Measurements from ENCODE around the gene FBN3.

The FBN3 gene

DNA sequence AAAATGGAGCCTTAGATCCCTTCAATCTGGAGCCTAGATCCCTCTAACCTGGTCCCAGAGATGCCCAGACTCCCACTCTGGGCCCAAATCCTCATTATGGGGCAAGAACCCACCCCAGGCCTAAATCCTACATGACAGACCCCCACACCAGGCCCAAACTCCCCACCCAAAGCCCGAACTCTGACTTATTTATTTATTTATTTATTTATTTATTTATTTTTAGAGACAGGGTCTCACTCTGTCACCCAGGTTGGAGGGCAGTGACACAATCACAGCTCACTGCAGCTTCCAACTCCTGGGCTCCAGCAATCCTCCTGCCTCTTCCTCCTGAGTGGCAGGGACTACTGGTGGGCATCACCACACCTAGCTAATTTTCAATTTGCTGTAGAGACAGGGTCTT, 12.0 kb downstream of the FBN3 start:
- Mint-ChIP-seq H3K4me1 (ENCODE audit: low read depth) (no peaks in the 10 kb centered on the region), H3K9me3 (ENCODE audit: low read depth) (no peaks in the 10 kb centered on the region), H3K27me3 (peaks cover 2% of the 10 kb centered on the region), H3K4me3 (no peak overlapping the region), H3K27ac (no peak overlapping the region), H3K36me3 (no peaks in the 10 kb centered on the region)

DNA sequence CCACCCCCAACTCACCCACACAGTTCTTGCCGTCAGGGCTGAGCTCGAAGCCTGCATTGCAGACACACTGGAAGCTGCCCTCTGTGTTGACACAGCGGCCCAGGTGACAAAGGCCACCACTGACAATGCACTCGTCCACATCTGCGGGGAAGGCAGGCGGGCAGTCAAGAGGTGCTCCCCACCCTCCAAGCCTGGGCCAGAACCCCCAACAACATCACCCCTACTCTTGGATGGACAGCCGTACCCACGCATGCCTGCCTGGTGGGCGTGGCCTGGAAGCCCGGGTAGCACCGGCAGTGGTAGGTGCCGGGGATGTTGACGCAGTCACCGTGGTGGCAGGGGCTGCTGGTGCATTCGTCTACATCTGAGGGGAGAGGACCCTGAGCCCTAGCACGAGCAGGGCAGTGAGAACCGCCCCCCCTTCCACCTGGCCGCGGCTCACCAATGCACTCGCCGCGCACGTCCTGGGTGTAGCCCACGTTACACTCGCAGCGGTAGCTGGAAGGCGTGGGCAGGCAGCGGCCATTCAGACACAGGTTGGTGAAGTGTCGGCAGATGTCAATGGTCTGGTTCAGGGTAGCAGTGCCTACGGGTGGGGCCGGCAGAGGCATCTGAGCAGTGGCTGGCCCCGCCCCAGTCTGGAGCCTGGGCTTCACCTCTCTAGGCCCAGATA, 13.3 kb downstream of the FBN3 start:
- no peaks in the 10 kb centered on the region for H3K4me1 Mint-ChIP-seq (ENCODE audit: low read depth)

DNA sequence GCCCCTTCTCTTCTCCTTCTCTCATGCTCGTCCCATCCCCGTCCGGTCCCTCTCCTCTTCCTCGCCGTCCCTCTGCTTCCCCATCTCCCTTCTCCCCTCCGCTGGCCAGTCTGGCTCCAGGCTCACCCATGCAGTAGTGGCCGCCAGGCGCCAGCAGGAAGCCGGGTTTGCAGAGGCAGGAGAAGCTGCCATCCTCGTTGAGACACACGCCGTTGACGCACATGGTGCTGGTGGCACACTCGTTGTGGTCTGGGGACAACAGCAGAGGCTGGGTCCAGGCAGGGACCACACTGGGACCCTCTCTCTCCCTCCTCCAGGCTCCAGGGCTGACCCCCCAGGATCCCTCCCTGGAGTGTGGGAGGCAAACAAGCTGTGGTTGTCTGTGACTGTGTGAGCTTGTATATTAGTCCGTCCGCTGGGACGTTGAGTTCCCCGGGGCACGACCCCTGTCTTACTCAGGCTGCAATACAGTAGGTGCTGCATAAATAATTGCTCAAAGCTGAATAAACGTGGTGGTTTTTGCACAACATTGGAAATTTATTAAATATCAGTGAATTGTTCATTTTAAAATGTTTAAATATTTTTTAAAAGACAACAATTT, 16.4 kb downstream of the FBN3 start:
- Mint-ChIP-seq H3K27ac (no peak overlapping the region), H3K9me3 (ENCODE audit: low read depth) (no peaks in the 10 kb centered on the region), H3K36me3 (no peaks in the 10 kb centered on the region), H3K4me3 (no peak overlapping the region), H3K27me3 (no peaks in the 10 kb centered on the region), H3K4me1 (ENCODE audit: low read depth) (no peaks in the 10 kb centered on the region)

More for the DNA sequence above, 13.3 kb downstream of the FBN3 start:
- no peaks in the 10 kb centered on the region for H3K9me3 Mint-ChIP-seq (ENCODE audit: low read depth)
- no peaks in the 10 kb centered on the region for H3K27me3 Mint-ChIP-seq
- no peaks in the 10 kb centered on the region for H3K36me3 Mint-ChIP-seq
- no peak overlapping the region for H3K4me3 Mint-ChIP-seq
- no peak overlapping the region for H3K27ac Mint-ChIP-seq

DNA sequence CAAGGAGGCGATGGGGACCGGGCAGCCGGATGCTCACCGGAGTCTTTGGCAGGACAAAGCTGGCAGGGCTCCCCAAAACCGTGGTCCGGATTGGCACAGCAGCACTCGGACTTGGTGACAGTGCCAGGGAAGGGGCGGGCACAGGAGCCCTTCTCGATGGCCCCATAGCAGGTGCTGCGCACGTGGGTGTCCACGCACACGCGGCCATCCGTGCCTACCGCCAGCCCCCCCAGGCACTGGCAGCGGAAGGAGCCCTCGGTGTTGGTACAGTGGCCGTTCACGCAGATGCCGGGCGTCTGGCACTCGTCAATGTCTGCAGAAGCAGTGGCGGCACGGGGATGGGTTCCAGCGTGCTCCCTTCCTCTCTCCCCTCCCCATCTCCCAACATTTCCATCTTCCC, 17.9 kb downstream of the FBN3 start:
- no peaks in the 10 kb centered on the region for H3K4me1 Mint-ChIP-seq (ENCODE audit: low read depth)

DNA sequence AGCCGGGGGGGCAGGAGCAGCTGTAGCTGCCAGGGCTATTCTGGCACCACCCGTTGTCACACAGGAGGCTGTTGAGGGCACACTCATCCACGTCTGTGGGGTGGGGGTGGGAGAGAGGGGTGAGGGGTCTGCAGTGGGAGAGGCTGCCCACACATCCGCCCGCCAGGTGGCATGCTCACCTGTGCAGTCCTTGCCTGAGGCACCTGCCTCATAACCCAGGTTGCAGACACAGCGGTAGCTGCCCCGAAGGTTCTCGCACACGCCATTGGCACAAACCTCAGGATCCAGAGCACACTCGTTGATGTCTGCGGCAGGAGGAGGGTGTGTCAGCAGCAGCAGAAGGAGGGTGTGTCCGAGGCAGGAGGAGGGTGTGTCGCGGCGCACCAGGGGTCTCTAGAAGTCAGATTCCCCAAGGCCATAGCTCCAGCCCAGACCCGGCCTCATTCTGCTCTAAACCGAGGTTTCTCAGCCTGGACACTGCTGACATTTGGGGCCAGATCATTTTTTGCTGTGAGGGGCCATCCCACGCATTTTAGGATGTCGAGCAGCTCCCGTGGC, 20.3 kb downstream of the FBN3 start:
- Mint-ChIP-seq H3K4me1 (ENCODE audit: low read depth) (no peaks in the 10 kb centered on the region), H3K27me3 (no peaks in the 10 kb centered on the region), H3K4me3 (no peak overlapping the region), H3K27ac (no peak overlapping the region), H3K36me3 (no peaks in the 10 kb centered on the region), H3K9me3 (ENCODE audit: low read depth) (no peaks in the 10 kb centered on the region)

More for the DNA sequence above, 17.9 kb downstream of the FBN3 start:
- Mint-ChIP-seq H3K27ac (no peak overlapping the region), H3K4me3 (no peak overlapping the region), H3K27me3 (no peaks in the 10 kb centered on the region), H3K36me3 (no peaks in the 10 kb centered on the region), H3K9me3 (ENCODE audit: low read depth) (no peaks in the 10 kb centered on the region)

DNA sequence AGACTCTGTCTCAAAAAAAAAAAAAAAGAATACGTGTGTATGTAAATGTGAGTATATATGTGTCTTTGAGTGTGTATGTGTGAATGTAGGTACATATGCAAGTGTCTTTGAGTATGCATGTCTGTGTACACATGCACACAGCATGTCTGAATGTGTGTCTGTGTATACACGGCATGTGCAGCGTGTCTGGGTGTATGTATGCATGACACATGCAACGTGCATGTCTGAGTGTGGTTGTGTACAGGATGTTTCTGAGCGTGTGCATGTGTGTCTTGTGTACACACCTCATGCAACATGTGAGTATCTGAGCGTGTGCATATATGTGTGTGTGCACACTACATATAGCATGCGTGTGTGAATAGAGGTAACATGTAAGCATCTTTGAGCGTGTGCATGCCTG, 20.8 kb downstream of the FBN3 start:
- Mint-ChIP-seq H3K4me3 (no peak overlapping the region), H3K36me3 (no peaks in the 10 kb centered on the region), H3K27me3 (no peaks in the 10 kb centered on the region), H3K27ac (no peak overlapping the region), H3K4me1 (ENCODE audit: low read depth) (no peaks in the 10 kb centered on the region), H3K9me3 (ENCODE audit: low read depth) (no peaks in the 10 kb centered on the region)

DNA sequence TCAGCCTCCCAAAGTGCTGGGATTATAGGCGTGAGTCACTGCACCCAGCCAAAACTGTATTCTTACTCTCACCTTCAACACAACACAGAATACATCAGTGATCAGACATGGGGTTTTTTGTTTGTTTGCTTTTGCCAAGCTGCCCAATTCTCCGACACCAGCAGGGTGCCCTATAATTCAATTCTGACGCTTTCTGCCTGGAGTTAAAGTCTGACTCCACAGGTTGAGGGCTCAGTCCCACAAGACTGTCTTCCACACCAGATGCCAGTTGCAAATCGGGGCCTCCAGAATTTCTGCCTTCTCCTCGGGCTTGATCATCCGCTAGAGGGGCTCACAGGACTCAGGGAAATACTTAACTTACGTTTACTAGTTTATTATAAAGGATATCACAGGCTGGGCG, 22.1 kb downstream of the FBN3 start:
- Mint-ChIP-seq H3K36me3 (no peaks in the 10 kb centered on the region), H3K4me1 (ENCODE audit: low read depth) (no peaks in the 10 kb centered on the region), H3K4me3 (no peak overlapping the region), H3K27ac (no peak overlapping the region), H3K9me3 (ENCODE audit: low read depth) (no peaks in the 10 kb centered on the region), H3K27me3 (no peaks in the 10 kb centered on the region)

DNA sequence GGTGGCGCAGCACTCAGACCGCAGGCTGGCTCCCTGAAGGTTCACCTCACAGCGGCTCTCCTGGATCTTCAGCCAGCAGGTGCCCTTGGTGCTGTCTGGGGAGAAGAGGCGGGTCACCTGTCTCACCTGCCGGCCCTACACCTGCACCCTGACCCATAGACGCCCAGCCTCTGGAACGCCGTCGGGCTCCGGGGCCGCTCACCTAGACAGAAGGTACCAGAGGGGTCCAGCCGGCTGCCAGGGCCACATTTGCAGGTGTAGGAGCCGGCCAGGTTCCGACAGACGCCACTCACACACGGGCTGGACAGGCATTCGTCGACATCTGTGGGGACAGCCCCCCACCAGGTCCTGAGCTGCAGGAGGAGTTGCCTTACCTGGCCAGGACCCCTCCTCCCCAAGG, 22.9 kb downstream of the FBN3 start:
- no peak overlapping the region for H3K27ac Mint-ChIP-seq
- no peaks in the 10 kb centered on the region for H3K4me1 Mint-ChIP-seq (ENCODE audit: low read depth)
- no peaks in the 10 kb centered on the region for H3K36me3 Mint-ChIP-seq
- no peaks in the 10 kb centered on the region for H3K9me3 Mint-ChIP-seq (ENCODE audit: low read depth)
- no peaks in the 10 kb centered on the region for H3K27me3 Mint-ChIP-seq
- no peak overlapping the region for H3K4me3 Mint-ChIP-seq

DNA sequence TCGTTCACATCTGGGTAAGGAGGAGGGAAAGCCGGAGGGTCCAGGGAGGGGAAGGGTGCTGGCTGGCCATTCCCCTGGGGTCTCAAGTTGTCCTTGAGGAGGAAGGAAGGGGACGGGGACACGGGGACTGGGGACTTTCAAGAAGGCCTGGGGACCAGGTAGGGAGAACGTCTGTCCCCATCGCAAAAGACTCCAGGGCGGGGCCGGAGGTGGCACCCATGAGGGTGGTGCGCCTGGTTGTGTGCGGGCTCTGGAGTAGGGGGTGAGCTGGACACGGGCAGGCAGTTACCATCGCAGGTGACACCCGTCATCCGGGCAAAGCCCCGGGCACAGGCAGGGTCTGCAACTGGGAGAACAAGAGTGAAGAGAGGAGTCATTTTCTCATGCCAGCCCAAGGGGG, 23.4 kb downstream of the FBN3 start:
- no peak overlapping the region for H3K4me3 Mint-ChIP-seq
- H3K27ac Mint-ChIP-seq, result no peak overlapping the region
- H3K36me3 Mint-ChIP-seq, result no peaks in the 10 kb centered on the region
- no peaks in the 10 kb centered on the region for H3K9me3 Mint-ChIP-seq (ENCODE audit: low read depth)
- no peaks in the 10 kb centered on the region for H3K27me3 Mint-ChIP-seq
- no peaks in the 10 kb centered on the region for H3K4me1 Mint-ChIP-seq (ENCODE audit: low read depth)

DNA sequence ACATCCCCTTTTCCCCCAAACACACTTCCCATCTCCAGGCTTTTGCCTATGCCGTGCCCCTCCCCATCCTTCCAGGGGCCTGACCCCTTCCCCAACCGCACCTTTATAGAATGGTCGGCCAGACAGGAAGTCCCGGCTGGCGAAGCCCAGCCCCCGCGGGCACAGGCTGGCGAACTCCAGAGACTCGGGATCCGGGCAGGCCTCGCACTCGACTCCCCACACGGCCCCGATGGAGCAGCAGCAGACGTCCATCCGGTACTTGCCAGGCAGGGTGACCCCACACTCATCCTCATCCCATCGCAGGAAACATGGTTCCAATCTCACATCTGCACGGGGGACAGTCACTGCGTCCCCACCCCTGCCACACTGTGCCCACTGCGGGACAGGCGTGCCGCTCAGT, 25.7 kb downstream of the FBN3 start:
- H3K4me1 Mint-ChIP-seq (ENCODE audit: low read depth), result no peaks in the 10 kb centered on the region
- peaks cover 2% of the 10 kb centered on the region for H3K27me3 Mint-ChIP-seq
- H3K9me3 Mint-ChIP-seq (ENCODE audit: low read depth), result no peaks in the 10 kb centered on the region
- no peak overlapping the region for H3K27ac Mint-ChIP-seq
- H3K4me3 Mint-ChIP-seq, result no peak overlapping the region
- H3K36me3 Mint-ChIP-seq, result no peaks in the 10 kb centered on the region

DNA sequence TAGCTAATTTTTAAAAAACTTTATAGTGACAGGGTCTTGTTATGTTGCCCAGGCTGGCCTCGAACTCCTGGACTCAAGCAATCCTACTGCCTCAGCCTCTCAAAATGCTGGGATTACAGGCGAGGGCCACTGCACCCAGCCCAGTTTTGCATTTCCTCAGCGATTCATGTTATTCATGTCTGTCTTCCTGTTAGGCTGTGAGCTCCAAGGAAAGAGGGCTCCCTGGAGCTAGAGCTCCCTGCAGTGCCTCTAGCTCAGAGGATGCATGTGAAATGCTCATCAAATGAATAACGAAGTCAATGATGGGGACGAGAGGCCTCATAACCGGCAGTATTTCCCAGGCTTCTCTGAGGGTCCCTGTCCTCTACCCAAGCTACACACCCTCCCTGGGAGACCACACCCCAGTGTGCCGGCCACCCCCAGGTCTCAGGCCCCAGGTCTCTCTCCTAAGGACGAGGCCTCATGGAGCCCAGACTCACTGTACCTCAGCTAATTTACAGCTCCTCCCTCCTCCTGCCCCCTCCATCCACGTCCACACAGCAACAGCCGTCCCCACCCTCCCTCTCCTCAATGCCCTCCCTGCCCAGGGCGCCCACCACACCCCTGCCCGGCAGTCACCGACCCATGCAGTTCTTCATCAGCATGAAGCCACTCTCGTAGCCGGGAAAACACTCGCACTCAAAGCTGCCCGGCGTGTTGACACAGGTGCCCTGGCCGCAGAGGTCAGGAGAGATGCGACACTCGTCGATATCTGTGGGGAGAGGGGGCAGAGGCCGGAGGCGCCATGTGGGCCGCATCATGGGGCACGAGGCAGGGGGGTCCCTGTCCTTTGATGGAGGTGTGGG, 28.5 kb downstream of the FBN3 start:
- Mint-ChIP-seq H3K4me3 (no peak overlapping the region), H3K36me3 (no peaks in the 10 kb centered on the region)

DNA sequence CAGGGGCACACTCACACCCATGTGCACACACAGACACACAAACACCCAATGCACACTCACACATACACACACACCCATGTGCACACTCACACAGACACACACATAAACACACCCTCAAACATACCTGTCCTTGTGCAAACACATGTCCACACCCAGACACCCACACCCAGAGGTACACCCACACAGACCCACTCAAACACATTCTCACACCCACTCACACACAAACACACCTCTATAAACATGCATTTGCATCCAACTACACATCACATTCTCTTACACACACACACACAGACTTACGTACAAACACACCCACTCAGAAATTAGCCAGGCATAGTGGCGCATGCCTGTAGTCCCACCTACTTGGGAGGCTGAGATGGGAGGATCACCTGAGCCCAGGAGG, 31.4 kb downstream of the FBN3 start:
- Mint-ChIP-seq H3K4me3 (no peak overlapping the region), H3K4me1 (ENCODE audit: low read depth) (no peaks in the 10 kb centered on the region), H3K27me3 (peaks cover 2% of the 10 kb centered on the region), H3K27ac (no peak overlapping the region), H3K9me3 (ENCODE audit: low read depth) (no peaks in the 10 kb centered on the region), H3K36me3 (no peaks in the 10 kb centered on the region)

More for the DNA sequence above, 28.5 kb downstream of the FBN3 start:
- no peak overlapping the region for H3K27ac Mint-ChIP-seq
- H3K4me1 Mint-ChIP-seq (ENCODE audit: low read depth), result no peaks in the 10 kb centered on the region
- H3K27me3 Mint-ChIP-seq, result peaks cover 2% of the 10 kb centered on the region
- no peaks in the 10 kb centered on the region for H3K9me3 Mint-ChIP-seq (ENCODE audit: low read depth)

DNA sequence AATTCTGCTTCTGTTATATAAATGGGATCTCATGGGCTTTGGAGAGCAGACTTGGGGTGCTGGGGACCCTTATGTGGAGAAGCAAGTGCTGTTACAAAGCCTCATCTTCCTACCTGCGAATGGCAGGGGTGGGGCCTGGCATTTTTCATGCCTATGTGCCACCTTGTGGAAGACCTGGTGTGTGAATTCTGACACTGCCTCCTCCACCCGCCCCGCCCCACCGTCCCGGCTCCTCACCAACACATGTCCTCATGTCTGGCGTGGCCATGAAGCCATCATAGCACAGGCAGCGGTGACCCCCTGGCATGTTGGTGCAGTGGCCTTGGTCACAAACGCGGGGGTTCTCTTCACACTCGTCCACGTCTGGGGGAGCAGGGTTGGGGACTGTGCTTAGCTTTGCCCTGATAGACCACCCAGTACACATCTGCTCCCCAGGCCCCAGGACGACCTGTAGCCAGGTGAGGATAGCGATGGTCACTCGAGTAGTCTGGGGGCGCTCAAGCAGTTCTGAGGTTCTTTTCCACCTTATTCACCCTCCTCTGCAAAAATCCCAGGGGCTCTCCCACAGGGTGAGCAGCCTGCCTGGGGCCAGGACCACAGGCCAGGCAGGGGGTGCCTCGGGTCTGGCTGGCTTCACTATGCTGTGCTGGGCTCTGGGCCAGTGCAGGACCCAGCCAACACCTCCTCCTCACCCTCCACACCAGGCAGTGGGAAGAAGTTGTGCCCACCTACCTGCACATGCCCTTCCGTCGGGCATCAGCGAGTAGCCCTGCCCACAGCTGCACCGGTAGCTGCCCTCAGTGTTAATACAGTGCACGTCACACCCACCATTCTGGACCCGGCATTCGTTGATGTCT, 32.7 kb downstream of the FBN3 start:
- H3K27me3 Mint-ChIP-seq, result peaks cover 3% of the 10 kb centered on the region
- no peak overlapping the region for H3K27ac Mint-ChIP-seq
- H3K4me1 Mint-ChIP-seq (ENCODE audit: low read depth), result no peaks in the 10 kb centered on the region
- H3K36me3 Mint-ChIP-seq, result no peaks in the 10 kb centered on the region
- no peaks in the 10 kb centered on the region for H3K9me3 Mint-ChIP-seq (ENCODE audit: low read depth)
- H3K4me3 Mint-ChIP-seq, result no peak overlapping the region

DNA sequence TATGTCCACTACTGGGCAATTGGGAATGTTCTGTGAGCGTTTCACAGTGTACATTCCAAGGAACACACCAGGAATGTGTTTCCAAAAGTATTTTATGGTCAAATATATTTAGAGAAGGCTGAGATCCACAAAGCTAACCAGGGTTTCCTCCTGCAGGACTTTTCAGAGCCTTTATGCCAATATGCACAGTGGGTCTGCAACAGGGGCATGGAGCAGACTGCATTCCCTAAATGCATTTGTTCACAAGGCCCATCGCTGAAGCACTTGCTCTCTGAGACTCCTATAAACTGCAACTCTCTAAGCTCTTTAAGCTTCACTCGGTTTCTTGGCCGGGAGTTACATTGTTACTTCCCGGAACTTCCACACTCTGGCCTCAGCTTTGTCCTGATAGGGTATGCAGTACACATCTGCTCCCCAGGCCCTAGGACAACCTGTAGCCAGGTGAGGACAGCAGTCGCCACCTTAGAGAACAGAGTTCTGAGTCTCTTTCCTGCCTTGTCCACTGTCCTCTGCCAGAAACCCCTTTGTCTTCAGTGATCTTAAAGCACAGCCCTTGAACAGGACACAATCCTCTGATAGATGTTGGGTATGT, 33.5 kb downstream of the FBN3 start:
- Mint-ChIP-seq H3K27ac (no peak overlapping the region), H3K27me3 (peaks cover 3% of the 10 kb centered on the region), H3K9me3 (ENCODE audit: low read depth) (no peaks in the 10 kb centered on the region), H3K4me3 (no peak overlapping the region), H3K4me1 (ENCODE audit: low read depth) (no peaks in the 10 kb centered on the region), H3K36me3 (no peaks in the 10 kb centered on the region)
